GM12878 (cell line): Measurements from ENCODE around the gene PTPN14. TPM values are rescaled to one million over a fixed set of nuclear protein-coding genes. Genes with fewer than 3 reads are reported as not detected.

Experiments
- ASH2L ChIP-seq: fragments of 300-600, 200-600 bp; sonication (generic); IDR thresholded peaks from 2 replicates; pipeline ENCODE4 v1.6.1; 2017; ENCODE audit warnings: low read depth, mild to moderate bottlenecking, borderline replicate concordance
- BMI1 ChIP-seq: fragments of 450-650 bp; IDR thresholded peaks from 2 replicates; pipeline ENCODE4 v1.6.1; 2016; ENCODE audit warnings: mild to moderate bottlenecking, moderate library complexity, borderline replicate concordance
- CHD2 ChIP-seq: IDR thresholded peaks from 2 replicates; pipeline ENCODE4 v1.6.1; 2011; ENCODE audit warnings: low read depth, low read length, improper control_type of control experiment, borderline replicate concordance
- CREM ChIP-seq: IDR thresholded peaks from 2 replicates; pipeline ENCODE4 v1.6.1; 2014; ENCODE audit warnings: antibody characterized with exemption, low read depth
- ESRRA ChIP-seq: IDR thresholded peaks from 2 replicates; pipeline ENCODE4 v1.6.1; 2012; ENCODE audit warnings: mild to moderate bottlenecking, low read length, improper control_type of control experiment
- IKZF1 ChIP-seq: fragments of 450-650 bp; conservative IDR thresholded peaks from 2 replicates; pipeline ENCODE4 v1.6.1; 2017; ENCODE audit warnings: antibody characterized with exemption, mild to moderate bottlenecking
- IKZF2 ChIP-seq, 2 experiments: fragments of 450-650 bp; IDR thresholded peaks; 2 replicates each; pipeline ENCODE4 v1.6.1; 2017; ENCODE audit warnings: mild to moderate bottlenecking in 2 of 2, moderate library complexity in 2 of 2
- IRF3 ChIP-seq: fragments of 450-650 bp; IDR thresholded peaks from 2 replicates; pipeline ENCODE4 v1.6.1; 2014; ENCODE audit warnings: mild to moderate bottlenecking
- MEF2A ChIP-seq: IDR thresholded peaks from 2 replicates; pipeline ENCODE4 v1.6.1; 2011; ENCODE audit warnings: low read depth, mild to moderate bottlenecking, low read length, moderate library complexity; ENCODE audit not compliant: insufficient read depth
- MLLT1 ChIP-seq: fragments of 450-650 bp; IDR thresholded peaks from 2 replicates; pipeline ENCODE4 v1.6.1; 2016; ENCODE audit warnings: mild to moderate bottlenecking
- MYB ChIP-seq: fragments of 150-350 bp; IDR thresholded peaks from 2 replicates; pipeline ENCODE4 v1.6.1; 2014; ENCODE audit warnings: mild to moderate bottlenecking, low read depth, low read length, borderline replicate concordance
- NBN ChIP-seq: fragments of 450-650 bp; IDR thresholded peaks from 2 replicates; pipeline ENCODE4 v1.6.1; 2016
- PBX3 ChIP-seq: IDR thresholded peaks from 2 replicates; pipeline ENCODE4 v1.6.1; 2011; ENCODE audit warnings: mild to moderate bottlenecking, low read depth, low read length, moderate library complexity; ENCODE audit not compliant: insufficient replicate concordance
- POU2F2 ChIP-seq: IDR thresholded peaks from 3 replicates; pipeline ENCODE4 v1.6.1; 2011; ENCODE audit warnings: low read depth, mild to moderate bottlenecking, low read length, borderline replicate concordance
- SPI1 ChIP-seq: IDR thresholded peaks from 2 replicates; pipeline ENCODE4 v1.6.1; 2011; ENCODE audit warnings: low read depth, mild to moderate bottlenecking, low read length, moderate library complexity, borderline replicate concordance; ENCODE audit not compliant: insufficient read depth
- TCF12 ChIP-seq: IDR thresholded peaks from 2 replicates; pipeline ENCODE4 v1.6.1; 2011; ENCODE audit warnings: low read depth, mild to moderate bottlenecking, low read length
- ZBTB40 ChIP-seq: fragments of 450-650 bp; IDR thresholded peaks from 2 replicates; pipeline ENCODE4 v1.6.1; 2016; ENCODE audit warnings: mild to moderate bottlenecking, moderate library complexity, borderline replicate concordance
- ZNF24 ChIP-seq: fragments of 450-650 bp; IDR thresholded peaks from 2 replicates; pipeline ENCODE4 v1.6.1; 2017; ENCODE audit warnings: antibody characterized with exemption, mild to moderate bottlenecking
- polyA plus RNA-seq, 11 experiments: library from polyadenylated mRNA; depleted of rRNA in 4 of 11; unstranded in 6 of 11; stranded (reverse) in 5 of 11; fragments of >200 nt; fragmentation: Nextera tagmentation in 4 of 11; fragmentation: Illumina TruSeq in 1 of 11; extraction: Ambion mirVana in 4 of 11; extraction: Trizol in 1 of 11; gene quantifications; 1 replicate in 1 of 11; 2 replicates in 10 of 11; pipeline versions ENCODE4 v1.2.1 to v1.2.3, GENCODE V29; 2011 to 2016; ENCODE audit warnings: inconsistent platforms in 2 of 11, missing spikeins in 2 of 11, low read depth in 1 of 11
- total RNA-seq, 4 experiments: library from RNA; depleted of rRNA in 3 of 4; stranded (reverse); fragments of >200 nt in 3 of 4; fragmentation: Illumina TruSeq in 1 of 4; extraction: Trizol in 1 of 4; gene quantifications; 2 replicates each; pipeline versions ENCODE4 v1.2.1 to v1.2.3, GENCODE V29; 2013 to 2021
- TF ChIP-seq, protein P1 (sequence below): fragments of 450-650 bp; IDR thresholded peaks from 2 replicates; pipeline ENCODE4 v1.6.1; 2017; ENCODE audit warnings: mild to moderate bottlenecking, moderate library complexity

The PTPN14 gene
- total and polyA plus RNA-seq, 10 of the 15 experiments (the other 5 are each of a cell fraction or from before 2014, with no cell fraction given): 0.05 to 5.1 (median 0.44) TPM

- peak; percentile 12; the same call in 1 of the 2 replicates for TF ChIP-seq TCF12
- no peak for TF ChIP-seq ESRRA
- 0 out of 2 replicates have a peak, but pooled peaks have one; percentile 16 for TF ChIP-seq ASH2L
- 0 out of 2 replicates have a peak, but pooled peaks have one; percentile 37 for TF ChIP-seq ZNF24
- TF ChIP-seq POU2F2: peak; percentile 86; the same call in 1 of the 3 replicates
- TF ChIP-seq PBX3: peak; percentile 62
- peak; percentile 60; the same call in 1 of the 2 replicates for TF ChIP-seq BMI1
- peak; percentile 17; the same call in 1 of the 2 replicates for TF ChIP-seq SPI1
- peak; percentile 50; the same call in 1 of the 2 replicates for TF ChIP-seq MYB
- peak; percentile 82 for TF ChIP-seq IKZF1
- TF ChIP-seq NBN: peak; percentile 88
- TF ChIP-seq IRF3: no peak
- TF ChIP-seq, protein P1, sequence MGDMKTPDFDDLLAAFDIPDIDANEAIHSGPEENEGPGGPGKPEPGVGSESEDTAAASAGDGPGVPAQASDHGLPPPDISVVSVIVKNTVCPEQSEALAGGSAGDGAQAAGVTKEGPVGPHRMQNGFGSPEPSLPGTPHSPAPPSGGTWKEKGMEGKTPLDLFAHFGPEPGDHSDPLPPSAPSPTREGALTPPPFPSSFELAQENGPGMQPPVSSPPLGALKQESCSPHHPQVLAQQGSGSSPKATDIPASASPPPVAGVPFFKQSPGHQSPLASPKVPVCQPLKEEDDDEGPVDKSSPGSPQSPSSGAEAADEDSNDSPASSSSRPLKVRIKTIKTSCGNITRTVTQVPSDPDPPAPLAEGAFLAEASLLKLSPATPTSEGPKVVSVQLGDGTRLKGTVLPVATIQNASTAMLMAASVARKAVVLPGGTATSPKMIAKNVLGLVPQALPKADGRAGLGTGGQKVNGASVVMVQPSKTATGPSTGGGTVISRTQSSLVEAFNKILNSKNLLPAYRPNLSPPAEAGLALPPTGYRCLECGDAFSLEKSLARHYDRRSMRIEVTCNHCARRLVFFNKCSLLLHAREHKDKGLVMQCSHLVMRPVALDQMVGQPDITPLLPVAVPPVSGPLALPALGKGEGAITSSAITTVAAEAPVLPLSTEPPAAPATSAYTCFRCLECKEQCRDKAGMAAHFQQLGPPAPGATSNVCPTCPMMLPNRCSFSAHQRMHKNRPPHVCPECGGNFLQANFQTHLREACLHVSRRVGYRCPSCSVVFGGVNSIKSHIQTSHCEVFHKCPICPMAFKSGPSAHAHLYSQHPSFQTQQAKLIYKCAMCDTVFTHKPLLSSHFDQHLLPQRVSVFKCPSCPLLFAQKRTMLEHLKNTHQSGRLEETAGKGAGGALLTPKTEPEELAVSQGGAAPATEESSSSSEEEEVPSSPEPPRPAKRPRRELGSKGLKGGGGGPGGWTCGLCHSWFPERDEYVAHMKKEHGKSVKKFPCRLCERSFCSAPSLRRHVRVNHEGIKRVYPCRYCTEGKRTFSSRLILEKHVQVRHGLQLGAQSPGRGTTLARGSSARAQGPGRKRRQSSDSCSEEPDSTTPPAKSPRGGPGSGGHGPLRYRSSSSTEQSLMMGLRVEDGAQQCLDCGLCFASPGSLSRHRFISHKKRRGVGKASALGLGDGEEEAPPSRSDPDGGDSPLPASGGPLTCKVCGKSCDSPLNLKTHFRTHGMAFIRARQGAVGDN: peak; percentile 87
- TF ChIP-seq CHD2: peak; percentile 72; the same call in 1 of the 2 replicates
- TF ChIP-seq MEF2A: no peak
- TF ChIP-seq ZBTB40: peak; percentile 24; the same call in 1 of the 2 replicates
- TF ChIP-seq MLLT1: peak; percentile 81
- TF ChIP-seq CREM: peak; percentile 41
- TF ChIP-seq IKZF2 (IDR thresholded peaks at IDR 0.05): peak; percentile 83 to 87
Measured at GRCh38 chr1:214427871-214428277, 123.5 kb downstream of the PTPN14 start (continued).
